GM20000 (cell line): ENCODE results near the gene LCLAT1.
"Not testable (repeated sequence)": the region's sequence is repeated elsewhere in the genome, so short reads cannot be mapped to it uniquely, and the experiment has no call there.

Experiments
- DNase-seq: peaks from one replicate; pipeline ENCODE4 v3.0.0; 2012; ENCODE audit warnings: low spot score
- CTCF ChIP-seq: IDR thresholded peaks from 2 replicates; pipeline ENCODE4 v1.5.1; 2012; ENCODE audit warnings: mild to moderate bottlenecking, control low read depth; ENCODE audit errors: extremely low read depth, missing control alignments

LCLAT1 gene

DNA sequence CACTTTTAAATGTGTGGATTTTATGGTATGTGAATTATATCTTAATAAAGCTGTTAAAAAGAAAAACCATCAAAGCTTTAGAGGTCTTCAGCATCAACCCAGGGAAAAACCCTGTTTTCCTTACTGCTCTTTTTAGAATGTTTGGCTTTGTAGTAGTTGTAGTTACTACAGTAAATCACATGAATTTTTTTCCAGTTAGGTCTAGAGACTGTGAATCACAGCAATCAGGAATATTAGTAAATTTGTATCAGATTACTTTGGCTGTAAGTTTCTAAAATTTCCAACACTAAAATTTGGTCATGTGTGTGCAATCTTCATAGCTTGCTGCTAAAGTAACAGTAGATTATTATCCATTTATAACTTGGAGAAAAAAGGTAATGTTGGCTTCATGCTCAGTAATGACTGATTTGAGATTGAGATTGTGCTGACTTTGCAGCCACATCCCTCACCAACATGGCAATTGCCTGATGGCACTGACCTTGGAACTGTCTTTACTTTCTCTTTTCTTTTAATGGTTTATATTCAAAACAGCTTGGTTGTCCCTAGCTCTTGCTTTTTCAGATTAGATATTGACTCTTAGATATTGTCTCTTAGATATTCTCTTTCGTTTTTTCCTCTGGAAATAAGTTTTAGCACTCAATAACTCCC is 41.1 kb downstream of the LCLAT1 start:
- no peak for TF ChIP-seq CTCF
- no peak for DNase-seq

GRCh38 chr2:30491225-30491624 is 44.2 kb downstream of the LCLAT1 start:
- no peak for TF ChIP-seq CTCF
- DNase-seq = no peak

GRCh38 chr2:30492185-30492584 is 45.1 kb downstream of the LCLAT1 start:
- no peak for DNase-seq
- TF ChIP-seq CTCF = no peak

GRCh38 chr2:30492619-30493018 is 45.6 kb downstream of the LCLAT1 start:
- DNase-seq = no peak
- no peak for TF ChIP-seq CTCF

GRCh38 chr2:30493440-30493839 is 46.4 kb downstream of the LCLAT1 start:
- TF ChIP-seq CTCF = no peak
- no peak for DNase-seq

DNA sequence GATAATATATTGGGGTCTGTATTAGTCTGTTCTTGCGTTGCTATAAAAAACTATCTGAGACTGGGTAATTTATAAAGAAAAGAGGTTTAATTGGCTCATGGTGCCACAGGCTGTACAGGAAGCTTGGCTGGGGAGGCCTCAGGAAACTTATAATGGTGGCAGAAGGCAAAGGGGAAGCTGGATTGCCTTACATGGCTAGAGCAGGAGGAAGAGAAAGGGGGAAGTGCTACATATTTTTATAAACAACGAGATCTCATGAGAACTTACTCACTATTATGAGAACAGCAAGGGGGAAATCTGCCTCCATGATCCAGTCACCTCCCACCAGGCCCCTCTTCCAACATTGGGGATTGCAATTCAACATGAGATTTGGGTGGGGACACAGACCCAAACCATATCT is 48.9 kb downstream of the LCLAT1 start:
- DNase-seq = not testable (repeated sequence)

DNA sequence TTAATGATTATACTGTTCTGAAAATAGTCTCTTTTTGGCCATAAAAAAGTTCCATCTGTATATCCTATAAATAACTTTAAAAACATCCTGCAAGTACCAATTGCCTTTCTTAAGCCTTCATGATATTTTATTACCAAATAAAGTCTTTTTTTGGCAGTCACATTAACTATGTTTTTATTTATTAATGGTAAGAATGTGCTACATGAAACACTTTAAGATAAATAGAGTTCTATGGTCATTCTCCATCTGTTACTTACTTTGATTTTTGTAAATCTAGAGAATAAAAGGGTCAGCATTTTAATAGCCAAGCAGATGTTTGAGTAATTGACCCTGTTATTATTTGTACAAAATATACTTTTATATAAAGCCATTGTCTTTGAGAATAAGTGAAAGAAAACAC is 52.6 kb downstream of the LCLAT1 start:
- TF ChIP-seq CTCF = no peak
- DNase-seq = no peak

GRCh38 chr2:30500699-30501098 is 53.7 kb downstream of the LCLAT1 start:
- no peak for TF ChIP-seq CTCF
- DNase-seq = no peak
